Prostate gland (tissue), 2 donors: ENCODE results near the gene ACTL10. TPM values are rescaled to one million over a fixed set of nuclear protein-coding genes. Genes with fewer than 3 reads are reported as not detected.
"Not testable (repeated sequence)": the region's sequence is repeated elsewhere in the genome, so short reads cannot be mapped to it uniquely, and the experiment has no call there.

Experiments used
- DNase-seq: peaks from one replicate; pipeline ENCODE4 v3.0.0-alpha.2; 2019; ENCODE audit warnings: low spot score
- H3K27ac ChIP-seq, 2 donors: fragments of 200-600 bp; sonication (generic); 2 replicates each; pipeline ENCODE4 v1.5.1; 2017 to 2019
- H3K27me3 ChIP-seq: fragments of 200-600 bp; sonication (generic); replicated peaks from 2 replicates; pipeline ENCODE4 v1.5.1; 2019; ENCODE audit not compliant: insufficient read depth
- H3K36me3 ChIP-seq, 2 donors: fragments of 200-600 bp; sonication (generic); 1 replicate in 1 of 2; 2 replicates in 1 of 2; pipeline versions ENCODE4 v1.5.1 to v1.8.1; 2017 to 2019
- H3K4me1 ChIP-seq: fragments of 200-600 bp; sonication (generic); replicated peaks from 2 replicates; pipeline ENCODE4 v1.5.1; 2019
- H3K4me3 ChIP-seq, 2 donors: fragments of 200-600 bp; sonication (generic); 2 replicates each; pipeline ENCODE4 v1.5.1; 2017 to 2019
- H3K9me3 ChIP-seq: fragments of 200-600 bp; sonication (generic); 2 replicates; pipeline ENCODE4 v1.5.1; 2017
- POLR2A ChIP-seq: fragments of 450-650 bp; IDR thresholded peaks from one replicate; pipeline ENCODE4 v1.6.1; 2016; ENCODE audit warnings: antibody characterized with exemption, mild to moderate bottlenecking
- POLR2AphosphoS5 ChIP-seq: sonication (generic); formaldehyde crosslinking; IDR thresholded peaks from one replicate; pipeline ENCODE4 v1.6.1; 2017; ENCODE audit warnings: antibody characterized with exemption
- WGBS: methylation state at CpG from one replicate; pipeline ENCODE4 v1.1.5; 2018; 5-methylcytosine and 5-hydroxymethylcytosine counted together
- intact Hi-C: fragments of 100-400 bp; cut with DNase I; formaldehyde crosslinking; loops from one replicate; pipeline ENCODE4 v1.14.2; 2022
- total RNA-seq, 2 donors: library from RNA; depleted of rRNA; stranded (reverse); fragments of >200 nt; gene quantifications; one replicate each; pipeline ENCODE4 v1.1.0, GENCODE V29; 2016
- TF ChIP-seq, protein P1 (sequence below), 4 experiments: fragments of 200-600 bp in 2 of 4; fragments of 450-650 bp in 2 of 4; sonication (generic) in 2 of 4; IDR thresholded peaks; 1 replicate in 3 of 4; 2 replicates in 1 of 4; pipeline ENCODE4 v1.5.1; 2016 to 2019; ENCODE audit warnings: antibody characterized with exemption in 4 of 4, mild to moderate bottlenecking in 2 of 4, moderate library complexity in 2 of 4

ACTL10 gene
- total RNA-seq, 2 donors from 2014 or later: 7.9 to 8.5 TPM

DNA sequence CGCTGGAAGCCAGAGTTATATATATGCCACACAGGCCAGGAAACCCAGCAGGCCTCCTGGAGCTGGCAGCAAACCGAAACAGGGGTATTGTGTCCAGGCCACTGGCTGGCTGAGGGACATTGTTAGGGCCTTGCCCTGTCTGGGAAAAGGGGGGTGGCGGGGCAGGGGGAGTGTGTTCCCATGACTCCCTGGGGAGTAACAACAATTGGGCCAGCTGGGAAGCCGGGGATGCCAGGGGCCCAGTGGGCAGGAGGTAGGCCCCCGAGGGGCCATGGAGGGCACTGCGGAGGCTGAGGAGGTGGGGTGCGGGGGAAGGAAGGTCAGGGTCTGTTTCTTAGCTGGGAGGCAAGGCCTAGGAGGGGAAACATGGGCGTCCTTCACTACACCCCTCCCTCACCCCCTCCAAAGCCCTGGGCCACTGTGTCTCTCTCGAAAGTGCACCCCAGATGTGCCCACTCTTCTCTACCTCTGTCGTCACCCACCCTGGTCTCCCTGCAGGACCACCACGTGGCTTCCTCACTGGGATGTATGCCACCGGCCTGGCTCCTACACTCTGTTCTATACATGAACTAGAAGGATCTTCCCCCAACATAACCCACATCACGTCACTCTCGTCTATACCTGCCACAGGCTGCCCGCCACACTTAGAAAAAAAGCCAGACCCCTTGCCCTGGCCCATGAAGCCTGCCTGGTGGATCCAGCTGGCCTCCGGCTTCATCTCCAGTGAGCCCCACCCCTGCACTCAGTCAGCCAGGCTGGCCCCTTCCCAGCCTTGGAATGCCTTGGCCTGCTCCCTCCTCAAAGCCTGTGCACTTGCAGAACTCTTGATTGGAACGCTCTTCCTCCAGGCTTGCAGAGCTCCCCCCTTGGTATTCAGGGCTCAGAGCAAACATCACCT lies 27.2 kb downstream of the ACTL10 start:
- DNase-seq: no peak

DNA sequence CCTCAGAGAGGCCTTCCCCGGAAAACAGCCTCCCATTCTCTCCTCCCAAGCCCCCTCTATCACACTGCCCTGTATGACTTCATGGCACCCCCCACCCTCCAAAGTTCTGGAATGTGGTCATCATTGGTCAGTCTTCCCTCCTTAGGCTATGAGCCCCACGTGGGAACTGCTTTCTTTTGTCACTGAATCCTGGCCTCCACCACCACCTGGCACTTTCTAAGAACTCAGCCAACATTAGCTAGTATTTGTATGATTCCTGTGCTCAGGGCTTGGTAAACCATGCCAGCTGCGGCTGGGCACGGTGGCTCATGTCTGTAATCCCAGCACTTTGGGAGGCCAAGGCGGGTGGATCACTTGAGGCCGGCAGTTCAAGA lies 27.9 kb downstream of the ACTL10 start:
- WGBS: 70% methylated on average over 6 of the region's 6 CpGs
- H3K9me3 ChIP-seq: no peaks in the 10 kb centered on the region
- DNase-seq: no peak
- TF ChIP-seq POLR2A (no peak), POLR2AphosphoS5 (no peak)
- TF ChIP-seq, protein P1, sequence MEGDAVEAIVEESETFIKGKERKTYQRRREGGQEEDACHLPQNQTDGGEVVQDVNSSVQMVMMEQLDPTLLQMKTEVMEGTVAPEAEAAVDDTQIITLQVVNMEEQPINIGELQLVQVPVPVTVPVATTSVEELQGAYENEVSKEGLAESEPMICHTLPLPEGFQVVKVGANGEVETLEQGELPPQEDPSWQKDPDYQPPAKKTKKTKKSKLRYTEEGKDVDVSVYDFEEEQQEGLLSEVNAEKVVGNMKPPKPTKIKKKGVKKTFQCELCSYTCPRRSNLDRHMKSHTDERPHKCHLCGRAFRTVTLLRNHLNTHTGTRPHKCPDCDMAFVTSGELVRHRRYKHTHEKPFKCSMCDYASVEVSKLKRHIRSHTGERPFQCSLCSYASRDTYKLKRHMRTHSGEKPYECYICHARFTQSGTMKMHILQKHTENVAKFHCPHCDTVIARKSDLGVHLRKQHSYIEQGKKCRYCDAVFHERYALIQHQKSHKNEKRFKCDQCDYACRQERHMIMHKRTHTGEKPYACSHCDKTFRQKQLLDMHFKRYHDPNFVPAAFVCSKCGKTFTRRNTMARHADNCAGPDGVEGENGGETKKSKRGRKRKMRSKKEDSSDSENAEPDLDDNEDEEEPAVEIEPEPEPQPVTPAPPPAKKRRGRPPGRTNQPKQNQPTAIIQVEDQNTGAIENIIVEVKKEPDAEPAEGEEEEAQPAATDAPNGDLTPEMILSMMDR (IDR thresholded peaks at IDR 0.05): no peak
- intact Hi-C loops: no loop called here
- no peaks in the 10 kb centered on the region for H3K4me1 ChIP-seq
- no peak overlapping the region for H3K27ac ChIP-seq
- no peak overlapping the region for H3K4me3 ChIP-seq
- no peaks in the 10 kb centered on the region for H3K27me3 ChIP-seq
- H3K36me3 ChIP-seq: no peaks in the 10 kb centered on the region

More for the DNA sequence above, 27.2 kb downstream of the ACTL10 start:
- Histone ChIP-seq H3K27ac (no peak overlapping the region), H3K9me3 (no peaks in the 10 kb centered on the region), H3K27me3 (no peaks in the 10 kb centered on the region), H3K36me3 (no peaks in the 10 kb centered on the region), H3K4me1 (no peaks in the 10 kb centered on the region), H3K4me3 (no peak overlapping the region)
- TF ChIP-seq POLR2AphosphoS5 (no peak), POLR2A (no peak)
- TF ChIP-seq, protein P1 (IDR thresholded peaks at IDR 0.05): no peak
- WGBS: 71% methylated on average over 17 of the region's 17 CpGs
- intact Hi-C loops: no loop called here

DNA sequence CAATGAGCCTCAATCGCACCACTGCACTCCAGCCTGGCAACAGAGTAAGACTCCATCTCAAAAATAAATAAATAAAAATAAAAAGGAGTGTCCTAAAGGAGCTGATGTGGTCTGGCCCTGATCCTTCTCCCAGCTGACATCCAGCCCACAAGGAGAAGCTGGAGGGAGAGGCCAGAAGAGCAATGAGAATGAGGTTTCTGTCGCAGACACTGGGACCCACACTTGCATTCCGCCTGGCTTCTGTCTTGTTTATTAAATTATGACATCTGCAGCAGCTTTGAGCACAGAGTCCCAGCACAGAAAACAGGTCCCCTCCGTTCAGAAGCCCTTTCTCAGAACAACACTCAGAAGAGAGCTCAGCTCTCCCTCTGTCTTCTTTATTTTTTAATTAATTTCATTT lies 29.7 kb downstream of the ACTL10 start:
- TF ChIP-seq, protein P1 (IDR thresholded peaks at IDR 0.05): no peak
- TF ChIP-seq POLR2AphosphoS5 (no peak), POLR2A (no peak)
- WGBS: 74% methylated on average over 4 of the region's 4 CpGs
- Histone ChIP-seq H3K27me3 (no peaks in the 10 kb centered on the region), H3K4me3 (no peak overlapping the region), H3K4me1 (no peaks in the 10 kb centered on the region), H3K27ac (no peak overlapping the region), H3K9me3 (no peaks in the 10 kb centered on the region), H3K36me3 (no peaks in the 10 kb centered on the region)
- DNase-seq: no peak
- intact Hi-C loops: no loop called here

DNA sequence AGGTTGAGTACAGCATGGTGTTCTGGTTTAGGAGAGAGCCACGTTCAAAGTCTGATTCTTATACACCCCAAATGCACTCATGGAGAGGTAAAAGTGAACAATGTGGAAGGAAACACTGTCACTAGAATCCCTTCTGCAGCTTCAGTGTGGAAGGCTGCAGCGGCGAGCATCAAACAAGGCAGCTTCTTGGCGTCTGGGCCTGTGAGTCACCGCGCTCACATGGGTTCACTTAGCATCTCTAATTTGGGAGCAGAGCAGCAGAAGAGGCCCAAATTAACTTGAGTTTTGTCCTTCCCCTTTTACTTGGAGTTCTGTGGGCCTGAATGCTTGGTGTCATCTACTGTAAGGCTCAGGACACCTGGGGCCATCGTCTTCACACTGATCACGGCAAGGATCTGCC lies 30.4 kb downstream of the ACTL10 start:
- H3K27ac ChIP-seq: no peak overlapping the region
- H3K36me3 ChIP-seq: no peaks in the 10 kb centered on the region
- no peak overlapping the region for H3K4me3 ChIP-seq
- peak; percentile 15 for TF ChIP-seq POLR2AphosphoS5
- TF ChIP-seq, protein P1 (IDR thresholded peaks at IDR 0.05): no peak
- H3K27me3 ChIP-seq: no peaks in the 10 kb centered on the region
- no peak for DNase-seq
- 69% methylated on average over 8 of the region's 8 CpGs for WGBS
- intact Hi-C loops: no loop called here
- H3K4me1 ChIP-seq: no peaks in the 10 kb centered on the region
- no peaks in the 10 kb centered on the region for H3K9me3 ChIP-seq

DNA sequence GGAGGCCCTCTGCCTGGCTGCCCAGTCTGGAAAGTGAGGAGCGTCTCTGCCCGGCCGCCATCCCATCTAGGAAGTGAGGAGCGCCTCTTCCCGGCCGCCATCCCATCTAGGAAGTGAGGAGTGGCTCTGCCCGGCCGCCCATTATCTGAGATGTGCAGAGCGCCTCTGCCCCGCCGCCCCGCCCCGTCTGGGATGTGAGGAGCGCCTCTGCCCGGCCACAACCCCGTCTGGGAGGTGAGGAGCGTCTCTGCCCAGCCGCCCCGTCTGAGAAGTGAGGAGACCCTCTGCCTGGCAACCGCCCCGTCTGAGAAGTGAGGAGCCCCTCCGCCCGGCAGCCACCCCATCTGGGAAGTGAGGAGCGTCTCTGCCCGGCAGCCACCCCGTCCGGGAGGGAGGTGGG lies 32.2 kb downstream of the ACTL10 start:
- DNase-seq, intact Hi-C loops, H3K27ac ChIP-seq, H3K4me1 ChIP-seq, H3K4me3 ChIP-seq, H3K9me3 ChIP-seq, H3K27me3 ChIP-seq, H3K36me3 ChIP-seq: not testable (repeated sequence)
- WGBS: 96% methylated on average over 17 of the region's 27 CpGs

DNA sequence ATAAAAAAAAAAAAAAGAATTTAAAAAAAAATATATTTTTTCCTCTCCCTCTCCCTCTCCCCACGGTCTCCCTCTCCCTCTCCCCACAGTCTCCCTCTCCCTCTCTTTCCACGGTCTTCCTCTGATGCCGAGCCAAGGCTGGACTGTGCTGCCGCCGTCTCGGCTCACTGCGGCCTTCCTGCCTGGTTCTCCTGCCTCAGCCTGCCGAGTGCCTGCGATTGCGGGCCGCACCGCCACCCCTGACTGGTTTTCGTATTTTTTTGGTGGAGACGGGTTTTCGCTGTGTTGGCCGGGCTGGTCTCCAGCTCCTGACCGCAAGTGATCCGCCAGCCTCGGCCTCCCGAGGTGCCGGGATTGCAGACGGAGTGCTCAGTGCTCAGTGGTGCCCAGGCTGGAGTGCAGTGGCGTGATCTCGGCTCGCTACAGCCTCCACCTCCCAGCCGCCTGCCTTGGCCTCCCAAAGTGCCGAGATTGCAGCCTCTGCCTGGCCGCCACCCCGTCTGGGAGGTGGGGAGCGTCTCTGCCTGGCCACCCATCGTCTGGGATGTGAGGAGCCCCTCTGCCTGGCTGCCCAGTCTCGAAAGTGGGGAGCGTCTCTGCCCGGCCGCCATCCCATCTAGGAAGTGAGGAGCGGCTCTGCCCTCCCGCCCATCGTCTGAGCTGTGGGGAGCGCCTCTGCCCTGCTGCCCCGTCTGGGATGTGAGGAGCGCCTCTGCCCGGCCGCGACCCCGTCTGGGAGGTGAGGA lies 34.1 kb downstream of the ACTL10 start:
- H3K27me3 ChIP-seq, H3K36me3 ChIP-seq, intact Hi-C loops, H3K27ac ChIP-seq, H3K9me3 ChIP-seq, DNase-seq, H3K4me1 ChIP-seq, H3K4me3 ChIP-seq: not testable (repeated sequence)
- WGBS: 96% methylated on average over 30 of the region's 45 CpGs
